K562 (cell line): ENCODE results near the gene EPB41L1. TPM values are rescaled to one million over a fixed set of nuclear protein-coding genes. Genes with fewer than 3 reads are reported as not detected.

Source experiments
- CBX1 ChIP-seq: sonication (generic); IDR thresholded peaks from 2 replicates; pipeline ENCODE4 v1.6.1; 2016; ENCODE audit warnings: antibody characterized with exemption, low read depth, mild to moderate bottlenecking
- CXXC5 ChIP-seq: fragments of 250-450 bp; sonication (Bioruptor Pico); IDR thresholded peaks from 2 replicates; pipeline ENCODE4 v1.8.0; 2022; ENCODE audit warnings: inconsistent platforms, mild to moderate bottlenecking, moderate library complexity
- GABPB1 ChIP-seq: sonication (generic); formaldehyde crosslinking; IDR thresholded peaks from 2 replicates; pipeline ENCODE4 v1.8.0; 2022; ENCODE audit warnings: mild to moderate bottlenecking, missing genetic modification reagents
- HCFC1 ChIP-seq: IDR thresholded peaks from 2 replicates; pipeline ENCODE4 v1.6.1; 2012; ENCODE audit warnings: low read depth, low read length, improper control_type of control experiment
- HDAC1 ChIP-seq, 2 experiments: fragments of 450-650 bp; IDR thresholded peaks; 2 replicates each; pipeline ENCODE4 v1.6.1; 2016 to 2017; ENCODE audit warnings: inconsistent platforms in 1 of 2, mild to moderate bottlenecking in 1 of 2, moderate library complexity in 1 of 2
- HDAC2 ChIP-seq: fragments of 450-650 bp; IDR thresholded peaks from 2 replicates; pipeline ENCODE4 v1.6.1; 2016; ENCODE audit warnings: mild to moderate bottlenecking
- HOXB6 ChIP-seq: fragments of 250-450 bp; sonication (Bioruptor Pico); IDR thresholded peaks from 2 replicates; pipeline ENCODE4 v1.5.1; 2022; ENCODE audit warnings: mild to moderate bottlenecking, borderline replicate concordance
- HSF4 ChIP-seq: fragments of 250-450 bp; sonication (Bioruptor Pico); IDR thresholded peaks from 2 replicates; pipeline ENCODE4 v2.1.2; 2022; ENCODE audit warnings: mild to moderate bottlenecking, moderate library complexity, borderline replicate concordance
- MLX ChIP-seq, 2 experiments: fragments of 450-650 bp in 1 of 2; sonication (generic) in 1 of 2; formaldehyde crosslinking; conservative IDR thresholded peaks; 2 replicates each; pipeline versions ENCODE4 v1.4.0 to v1.8.1; 2020 to 2022; ENCODE audit warnings: mild to moderate bottlenecking in 1 of 2, missing genetic modification reagents in 1 of 2
- NFE2L1 ChIP-seq: fragments of 450-650 bp; IDR thresholded peaks from 2 replicates; pipeline ENCODE4 v1.6.1; 2016; ENCODE audit warnings: missing genetic modification characterization, low read depth, mild to moderate bottlenecking, missing compliant biosample characterization, moderate library complexity, borderline replicate concordance
- NFXL1 ChIP-seq: fragments of 450-650 bp; formaldehyde crosslinking; IDR thresholded peaks from 2 replicates; pipeline ENCODE4 v1.4.0; 2021; ENCODE audit warnings: mild to moderate bottlenecking
- PBX2 ChIP-seq, 2 experiments: IDR thresholded peaks in 1 of 2; conservative IDR thresholded peaks in 1 of 2; 2 replicates each; pipeline ENCODE4 v1.6.1; 2016; ENCODE audit warnings: low read depth in 2 of 2, mild to moderate bottlenecking in 1 of 2, missing compliant biosample characterization in 1 of 2, missing genetic modification characterization in 1 of 2, moderate library complexity in 1 of 2
- SMARCB1 ChIP-seq: IDR thresholded peaks from 2 replicates; pipeline ENCODE4 v1.6.1; 2011; ENCODE audit warnings: improper control_type of control experiment, low read depth; ENCODE audit not compliant: insufficient read length
- TFAP4 ChIP-seq: sonication (generic); formaldehyde crosslinking; IDR thresholded peaks from 2 replicates; pipeline ENCODE4 v1.8.0; 2022; ENCODE audit warnings: missing genetic modification reagents, mild to moderate bottlenecking, moderate library complexity, borderline replicate concordance
- ZBTB43 ChIP-seq: sonication (generic); formaldehyde crosslinking; IDR thresholded peaks from 2 replicates; pipeline ENCODE4 v1.8.0; 2023; ENCODE audit warnings: mild to moderate bottlenecking, missing genetic modification reagents
- ZNF133 ChIP-seq: fragments of 250-450 bp; sonication (Bioruptor Pico); IDR thresholded peaks from 2 replicates; pipeline ENCODE4 v1.4.0; 2020; ENCODE audit warnings: mild to moderate bottlenecking
- ZNF140 ChIP-seq: fragments of 250-450 bp; sonication (Bioruptor Pico); IDR thresholded peaks from 2 replicates; pipeline ENCODE4 v1.8.0; 2021; ENCODE audit warnings: moderate library complexity, mild to moderate bottlenecking, inconsistent platforms
- ZNF232 ChIP-seq: sonication (generic); formaldehyde crosslinking; IDR thresholded peaks from 2 replicates; pipeline ENCODE4 v1.8.0; 2022; ENCODE audit warnings: mild to moderate bottlenecking, missing genetic modification reagents
- ZNF408 ChIP-seq: fragments of 250-450 bp; sonication (Bioruptor Pico); IDR thresholded peaks from 2 replicates; pipeline ENCODE4 v1.4.0; 2020; ENCODE audit warnings: low read depth, mild to moderate bottlenecking, moderate library complexity
- ZNF561 ChIP-seq: fragments of 450-650 bp; formaldehyde crosslinking; conservative IDR thresholded peaks from 2 replicates; pipeline ENCODE4 v1.4.0; 2020; ENCODE audit warnings: mild to moderate bottlenecking, moderate library complexity
- polyA plus RNA-seq, 8 experiments: library from polyadenylated mRNA; depleted of rRNA in 4 of 8; stranded (reverse) in 5 of 8; unstranded in 3 of 8; fragments of >200 nt; fragmentation: Nextera tagmentation in 2 of 8; fragmentation: Illumina TruSeq in 1 of 8; extraction: Ambion mirVana in 2 of 8; extraction: Trizol in 1 of 8; gene quantifications; 2 replicates each; pipeline versions ENCODE4 v1.2.1 to v1.2.3, GENCODE V29; 2011 to 2014; ENCODE audit warnings: inconsistent platforms in 1 of 8, missing spikeins in 1 of 8
- total RNA-seq, 7 experiments: library from RNA; depleted of rRNA in 6 of 7; stranded (reverse); fragments of >200 nt in 6 of 7; fragmentation: Illumina TruSeq in 2 of 7; extraction: Trizol in 2 of 7; gene quantifications; 2 replicates each; pipeline versions ENCODE4 v1.2.1 to v1.2.3, GENCODE V29; 2011 to 2021; ENCODE audit warnings: low replicate concordance in 1 of 7

EPB41L1 gene
- total and polyA plus RNA-seq, 9 of the 15 experiments (the other 6 are each of a cell fraction or from before 2014, with no cell fraction given), result 0.11 to 4.3 (median 1.3) TPM

GRCh38 chr20:36121981-36122930, 32.3 kb upstream of the EPB41L1 start (continued):
- TF ChIP-seq PBX2 (CRISPR knock-in tag; IDR thresholded peaks at IDR 0.05; ENCODE audit: low read depth) (no peak), PBX2 (tag; conservative IDR thresholded peaks at IDR 0.05; ENCODE audit: low read depth) (peak; percentile 73; the same call in 1 of the 2 replicates), ZNF232 (CRISPR knock-in tag) (no peak), HDAC2 (peak; percentile 57), ZBTB43 (CRISPR knock-in tag) (0 out of 2 replicates have a peak, but pooled peaks have one; percentile 25), NFXL1 (CRISPR knock-in tag) (no peak), CBX1 (0 out of 2 replicates have a peak, but pooled peaks have one; percentile 40), TFAP4 (CRISPR knock-in tag) (peak; percentile 31; the same call in 1 of the 2 replicates), HCFC1 (no peak), ZNF133 (CRISPR knock-in tag) (no peak), ZNF140 (CRISPR knock-in tag) (no peak), GABPB1 (CRISPR knock-in tag) (no peak), HSF4 (CRISPR knock-in tag) (no peak), HOXB6 (CRISPR knock-in tag) (no peak), CXXC5 (0 out of 2 replicates have a peak, but pooled peaks have one; percentile 8), HDAC1 (IDR thresholded peaks at IDR 0.05) (no peak), MLX (CRISPR knock-in tag; conservative IDR thresholded peaks at IDR 0.05) (no peak), ZNF408 (no peak), NFE2L1 (tag) (no peak), SMARCB1 (no peak), ZNF561 (CRISPR knock-in tag) (no peak)
